Type B pancreatic cell (in vitro differentiated cells): ENCODE data around the gene QRFP. TPM values are rescaled to one million over a fixed set of nuclear protein-coding genes. Genes with fewer than 3 reads are reported as not detected.

Experiments used
- DNase-seq: peaks from one replicate; pipeline ENCODE4 v3.0.0; 2021; ENCODE audit warnings: mixed read lengths; ENCODE audit not compliant: unreplicated experiment; ENCODE audit errors: extremely low spot score
- H3K27ac Mint-ChIP-seq: 2 replicates; pipeline ENCODE4 v1.8.0; 2021; ENCODE audit warnings: mild to moderate bottlenecking, mixed read lengths
- H3K27me3 Mint-ChIP-seq: 2 replicates; pipeline ENCODE4 v1.8.0; 2021; ENCODE audit warnings: mixed read lengths
- H3K36me3 Mint-ChIP-seq: 2 replicates; pipeline ENCODE4 v1.8.0; 2021; ENCODE audit warnings: mixed read lengths
- H3K4me1 Mint-ChIP-seq: one replicate; pipeline ENCODE4 v1.8.0; 2021; ENCODE audit warnings: mixed read lengths; ENCODE audit not compliant: unreplicated experiment
- H3K4me3 Mint-ChIP-seq: 2 replicates; pipeline ENCODE4 v1.8.0; 2021; ENCODE audit warnings: mild to moderate bottlenecking, mixed read lengths
- H3K9me3 Mint-ChIP-seq: 2 replicates; pipeline ENCODE4 v1.8.0; 2021; ENCODE audit warnings: mixed read lengths
- total RNA-seq: library from RNA; stranded (reverse); gene quantifications from 2 replicates; pipeline ENCODE4 v1.2.1, GENCODE V29; 2021; ENCODE audit warnings: low replicate concordance
- TF ChIP-seq, protein P1 (sequence below): fragments of 200-600 bp; sonication (generic); conservative IDR thresholded peaks from 2 replicates; pipeline ENCODE4 v1.5.0; 2021; ENCODE audit warnings: antibody characterized with exemption, mild to moderate bottlenecking

The QRFP gene
- total RNA-seq, 1 donor from 2014 or later, result not detected

DNA sequence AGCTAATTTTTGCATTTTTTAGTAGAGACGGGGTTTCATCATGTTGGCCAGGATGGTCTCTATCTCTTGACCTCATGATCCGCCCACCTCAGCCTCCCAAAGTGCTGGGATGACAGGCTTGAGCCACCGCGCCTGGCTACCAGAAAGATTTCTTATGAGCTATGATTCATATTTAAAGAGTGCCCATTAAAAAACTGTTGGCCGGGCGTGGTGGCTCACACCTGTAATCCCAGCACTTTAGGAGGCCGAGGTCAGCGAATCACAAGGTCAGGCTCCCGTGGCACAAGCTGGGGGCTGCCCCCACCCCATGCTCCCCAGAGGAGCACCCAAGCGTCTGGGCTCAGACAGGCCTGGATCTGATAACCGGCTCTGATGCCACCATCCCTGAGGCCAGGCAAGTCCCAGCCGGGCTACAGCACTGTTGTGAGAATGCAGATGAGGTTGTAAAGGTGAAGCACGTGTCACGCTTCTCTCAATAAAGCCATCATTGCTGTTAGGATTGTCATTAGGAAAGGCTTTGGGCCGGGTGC lies 13.9 kb downstream of the QRFP start:
- Mint-ChIP-seq H3K27me3 (no peaks in the 10 kb centered on the region), H3K36me3 (peaks cover 16% of the 10 kb centered on the region), H3K9me3 (no peaks in the 10 kb centered on the region), H3K27ac (no peak overlapping the region), H3K4me3 (no peak overlapping the region), H3K4me1 (no peaks in the 10 kb centered on the region)
- no peak for DNase-seq
- TF ChIP-seq, protein P1, sequence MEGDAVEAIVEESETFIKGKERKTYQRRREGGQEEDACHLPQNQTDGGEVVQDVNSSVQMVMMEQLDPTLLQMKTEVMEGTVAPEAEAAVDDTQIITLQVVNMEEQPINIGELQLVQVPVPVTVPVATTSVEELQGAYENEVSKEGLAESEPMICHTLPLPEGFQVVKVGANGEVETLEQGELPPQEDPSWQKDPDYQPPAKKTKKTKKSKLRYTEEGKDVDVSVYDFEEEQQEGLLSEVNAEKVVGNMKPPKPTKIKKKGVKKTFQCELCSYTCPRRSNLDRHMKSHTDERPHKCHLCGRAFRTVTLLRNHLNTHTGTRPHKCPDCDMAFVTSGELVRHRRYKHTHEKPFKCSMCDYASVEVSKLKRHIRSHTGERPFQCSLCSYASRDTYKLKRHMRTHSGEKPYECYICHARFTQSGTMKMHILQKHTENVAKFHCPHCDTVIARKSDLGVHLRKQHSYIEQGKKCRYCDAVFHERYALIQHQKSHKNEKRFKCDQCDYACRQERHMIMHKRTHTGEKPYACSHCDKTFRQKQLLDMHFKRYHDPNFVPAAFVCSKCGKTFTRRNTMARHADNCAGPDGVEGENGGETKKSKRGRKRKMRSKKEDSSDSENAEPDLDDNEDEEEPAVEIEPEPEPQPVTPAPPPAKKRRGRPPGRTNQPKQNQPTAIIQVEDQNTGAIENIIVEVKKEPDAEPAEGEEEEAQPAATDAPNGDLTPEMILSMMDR, result no peak

DNA sequence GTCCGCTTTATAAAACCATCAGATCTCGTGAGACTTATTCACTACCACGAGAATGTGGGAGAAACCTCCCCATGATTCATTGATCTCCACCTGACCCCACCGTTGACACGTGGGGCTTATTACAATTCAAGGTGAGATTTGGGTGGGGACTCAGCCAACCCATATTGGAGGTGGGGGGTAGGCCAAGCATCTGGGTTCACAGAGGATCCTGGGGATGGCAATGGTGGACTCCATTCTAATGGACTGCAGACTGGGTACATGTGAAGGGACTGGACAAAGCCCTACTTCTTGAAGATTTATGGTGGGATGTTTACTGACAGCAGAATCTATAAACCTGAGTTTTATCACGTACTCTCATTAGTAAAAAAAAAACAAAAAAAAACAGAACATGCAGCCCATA lies 15.1 kb downstream of the QRFP start:
- TF ChIP-seq, protein P1, result no peak
- no peak overlapping the region for H3K27ac Mint-ChIP-seq
- no peak for DNase-seq
- H3K4me3 Mint-ChIP-seq, result no peak overlapping the region
- H3K27me3 Mint-ChIP-seq, result no peaks in the 10 kb centered on the region
- H3K36me3 Mint-ChIP-seq, result peaks cover 14% of the 10 kb centered on the region
- H3K9me3 Mint-ChIP-seq, result no peaks in the 10 kb centered on the region
- H3K4me1 Mint-ChIP-seq, result no peaks in the 10 kb centered on the region

DNA sequence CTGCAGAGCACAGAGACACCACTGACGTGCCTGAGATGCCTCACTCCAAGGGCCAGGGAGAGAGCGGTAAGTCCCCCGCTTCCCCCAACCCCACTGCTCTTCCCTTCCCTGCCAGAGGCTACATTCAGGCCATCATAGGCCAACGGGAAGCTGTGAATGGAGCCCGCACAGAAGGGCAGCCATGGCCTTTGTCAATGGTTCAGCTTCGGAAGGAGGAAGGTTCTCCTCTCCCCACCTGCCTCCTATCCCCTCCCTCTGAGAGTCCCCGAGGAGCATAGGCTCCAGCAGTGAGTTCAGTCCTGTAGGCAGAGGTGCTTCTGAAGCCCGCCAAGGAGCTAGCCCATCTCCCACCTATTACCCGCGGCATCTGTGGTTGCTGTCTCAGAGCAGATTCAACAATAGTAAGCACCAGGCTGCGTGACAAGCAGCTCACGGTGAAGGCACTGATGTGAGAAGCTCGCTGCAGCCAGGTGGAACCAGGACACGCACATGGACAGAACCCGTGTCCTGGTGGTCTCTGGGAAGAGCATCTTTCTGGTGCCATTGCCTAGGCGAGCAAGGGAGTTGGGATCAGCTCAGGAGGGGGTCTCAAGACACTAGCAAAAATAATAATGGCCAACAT lies 15.9 kb downstream of the QRFP start:
- H3K27me3 Mint-ChIP-seq, result no peaks in the 10 kb centered on the region
- no peaks in the 10 kb centered on the region for H3K4me1 Mint-ChIP-seq
- no peak for DNase-seq
- H3K9me3 Mint-ChIP-seq, result no peaks in the 10 kb centered on the region
- TF ChIP-seq, protein P1, result no peak
- no peak overlapping the region for H3K27ac Mint-ChIP-seq
- no peak overlapping the region for H3K4me3 Mint-ChIP-seq
- peaks cover 14% of the 10 kb centered on the region for H3K36me3 Mint-ChIP-seq

DNA sequence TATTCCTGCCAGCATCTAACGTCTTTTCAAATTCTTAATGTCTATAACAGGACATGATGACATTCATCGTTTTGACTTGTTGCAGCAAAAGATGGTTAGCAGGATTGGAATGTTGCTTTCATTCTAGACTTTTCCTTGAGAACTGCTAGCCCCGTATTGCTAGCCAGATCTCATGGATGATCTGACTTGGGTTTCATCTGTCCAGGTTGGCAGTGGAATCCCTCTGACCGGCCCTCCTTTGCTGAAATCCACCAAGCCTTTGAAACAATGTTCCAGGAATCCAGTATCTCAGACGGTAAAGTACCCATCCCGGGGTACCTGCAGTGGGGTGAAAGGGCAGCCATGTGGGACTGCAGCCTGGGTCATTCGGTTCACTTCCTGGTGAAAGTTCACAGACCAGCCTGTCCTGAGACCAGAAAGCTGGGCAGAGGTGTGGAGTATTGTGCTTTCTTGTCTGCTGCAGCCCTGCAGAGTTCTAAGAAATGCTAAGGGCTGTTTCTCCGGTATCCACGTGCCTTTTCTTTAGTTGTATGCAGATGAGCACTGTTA lies 16.7 kb downstream of the QRFP start:
- H3K4me3 Mint-ChIP-seq, result no peak overlapping the region
- H3K36me3 Mint-ChIP-seq, result peaks cover 19% of the 10 kb centered on the region
- H3K4me1 Mint-ChIP-seq, result no peaks in the 10 kb centered on the region
- DNase-seq, result no peak
- H3K9me3 Mint-ChIP-seq, result no peaks in the 10 kb centered on the region
- H3K27ac Mint-ChIP-seq, result no peak overlapping the region
- H3K27me3 Mint-ChIP-seq, result no peaks in the 10 kb centered on the region
- TF ChIP-seq, protein P1, result no peak

DNA sequence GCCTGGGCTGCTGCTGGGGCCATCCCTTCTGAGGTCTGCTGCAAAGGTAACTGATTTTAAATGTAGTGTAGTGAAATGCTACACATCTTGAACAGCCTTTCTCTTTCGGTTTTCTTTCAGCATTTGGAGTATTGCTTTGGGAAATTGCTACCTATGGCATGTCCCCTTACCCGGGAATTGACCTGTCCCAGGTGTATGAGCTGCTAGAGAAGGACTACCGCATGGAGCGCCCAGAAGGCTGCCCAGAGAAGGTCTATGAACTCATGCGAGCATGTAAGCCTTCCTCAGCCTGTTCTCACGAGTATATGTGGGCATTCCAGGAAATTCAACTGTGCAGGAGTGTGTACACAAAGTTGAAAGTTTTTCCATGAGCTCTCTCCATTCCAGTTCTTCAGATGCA lies 18.3 kb downstream of the QRFP start:
- no peak overlapping the region for H3K4me3 Mint-ChIP-seq
- no peaks in the 10 kb centered on the region for H3K27me3 Mint-ChIP-seq
- no peak for DNase-seq
- TF ChIP-seq, protein P1, result no peak
- no peaks in the 10 kb centered on the region for H3K9me3 Mint-ChIP-seq
- peaks cover 24% of the 10 kb centered on the region for H3K36me3 Mint-ChIP-seq
- no peak overlapping the region for H3K27ac Mint-ChIP-seq
- no peaks in the 10 kb centered on the region for H3K4me1 Mint-ChIP-seq
